BJ (cell line): ENCODE measurements around the gene DPYSL3. TPM values are rescaled to one million over a fixed set of nuclear protein-coding genes. Genes with fewer than 3 reads are reported as not detected.

ENCODE experiments used
- CTCF ChIA-PET: fragments of 350-600 bp; formaldehyde crosslinking; extraction: SDS; loops from one replicate; lab custom pipeline; 2021; ENCODE audit warnings: antibody characterized with exemption, inconsistent platforms; lab: Yijun Ruan, JAX
- POLR2A ChIA-PET: fragments of 300-600 bp; sonication (Branson Sonifier 250); formaldehyde crosslinking; extraction: SDS; loops from one replicate; lab custom pipeline; 2021; ENCODE audit warnings: antibody characterized with exemption; lab: Charles Lee
- DNase-seq: peaks from one replicate; pipeline ENCODE4 v3.0.0-alpha.2; 2011; ENCODE audit warnings: low read depth
- H3K27me3 ChIP-seq: 2 replicates; pipeline ENCODE4 v1.6.0; 2011; ENCODE audit warnings: low read length; ENCODE audit not compliant: control insufficient read depth, insufficient read depth
- H3K36me3 ChIP-seq: 2 replicates; pipeline ENCODE4 v1.5.1; 2011; ENCODE audit warnings: low read length; ENCODE audit not compliant: control insufficient read depth, insufficient read depth
- H3K4me3 ChIP-seq: 2 replicates; pipeline ENCODE4 v1.5.1; 2011; ENCODE audit warnings: low read depth, mild to moderate bottlenecking, control low read depth, low read length
- CTCF ChIP-seq: IDR thresholded peaks from 2 replicates; pipeline ENCODE4 v1.5.1; 2011; ENCODE audit warnings: low read depth, mild to moderate bottlenecking, control low read depth, inconsistent platforms, low read length, moderate library complexity; ENCODE audit not compliant: insufficient read depth
- polyA minus RNA-seq: library from RNA; depleted of rRNA, polyadenylated mRNA; stranded (reverse); fragments of >200 nt; gene quantifications from 2 replicates; pipeline ENCODE4 v1.2.3, GENCODE V29; 2011; rRNA and poly(A)+ RNA removed
- polyA plus RNA-seq: library from polyadenylated mRNA; depleted of rRNA; stranded (reverse); fragments of >200 nt; gene quantifications from 2 replicates; pipeline ENCODE4 v1.2.3, GENCODE V29; 2011; rRNA removed

DPYSL3 gene
- polyA plus RNA-seq (48.3 and 49.6 TPM in 2 replicates), polyA minus RNA-seq (33.4 and 42.2 TPM in 2 replicates)

DNA sequence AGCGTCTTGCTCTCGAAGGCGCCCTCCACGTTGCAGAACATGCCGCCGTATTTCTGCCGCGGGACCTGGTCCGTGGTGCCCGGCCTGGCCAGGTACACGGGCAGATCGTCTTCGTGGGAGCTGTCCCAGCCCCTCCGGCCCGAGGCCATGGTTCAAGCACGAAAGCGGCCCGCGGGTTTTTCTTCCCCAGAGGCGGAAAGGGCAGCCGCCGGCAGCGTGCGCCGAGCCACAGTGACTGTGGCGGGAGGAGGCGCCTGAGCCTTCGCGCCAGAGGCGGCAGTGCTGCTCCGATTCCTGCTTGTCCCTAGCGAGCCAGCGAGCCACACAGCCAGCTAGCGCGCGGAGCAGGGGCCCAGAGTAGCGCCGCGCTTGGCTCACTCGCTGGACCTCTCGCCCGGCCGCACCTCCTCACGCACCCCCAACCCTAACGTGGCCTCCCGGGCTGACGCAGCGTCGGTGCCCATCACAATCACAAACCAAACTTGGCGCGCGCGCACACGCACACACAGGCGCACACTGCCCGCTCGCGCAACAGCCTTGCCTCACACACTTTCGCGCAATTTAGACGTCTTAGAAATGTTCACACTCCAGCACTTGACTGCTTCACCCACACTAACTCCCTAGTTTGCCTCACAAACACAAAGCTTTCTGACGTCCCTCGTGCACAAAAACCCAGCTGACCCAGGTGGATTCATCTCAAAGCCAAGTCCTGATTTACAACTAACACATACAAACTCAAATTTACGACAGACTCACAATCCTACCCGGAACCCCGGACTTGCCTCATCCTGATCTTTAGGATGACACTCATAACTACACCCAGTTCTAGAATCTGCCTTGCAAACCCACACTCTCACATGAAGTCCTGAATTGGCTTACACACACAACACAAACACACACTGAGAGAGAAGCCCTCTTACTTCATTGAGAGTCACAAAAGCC, at the start of gene DPYSL3:
DPYSL3 (minus strand) TSS at position 359 of the 942 bp plus-strand sequence; CDS start at position 149, 210 bp downstream.
- ChIA-PET CTCF (interaction anchor here (0.7 to 2.0 kb wide), 8 partner anchors 21 to 113 kb away, joined by 3 to 8 read pairs (median 4); no protein-coding TSS in a partner anchor), POLR2A (no interaction called here)
- TF ChIP-seq CTCF = peak; percentile 54
- Histone ChIP-seq H3K4me3 (peak within 1 kb of the TSS; percentile 67), H3K36me3 (no peaks in the 10 kb centered on the region), H3K27me3 (no peaks in the 10 kb centered on the region)
- DNase-seq = no peak

- DNase-seq = no peak
- peak; percentile 79 for TF ChIP-seq CTCF
- H3K27me3 ChIP-seq = no peaks in the 10 kb centered on the region
- ChIA-PET CTCF (interaction anchor here (0.6 to 5.9 kb wide), 30 partner anchors 9 to 335 kb away, joined by 3 to 61 read pairs (median 4); partner anchors contain the start of genes DPYSL3 and JAKMIP2), POLR2A (no interaction called here)
- H3K4me3 ChIP-seq = no peak overlapping the region
- no peaks in the 10 kb centered on the region for H3K36me3 ChIP-seq
These were observed 49.0 kb upstream of the DPYSL3 start for GRCh38 chr5:147558826-147559225.

GRCh38 chr5:147557876-147558745, 48.2 kb upstream of the DPYSL3 start:
- no peaks in the 10 kb centered on the region for H3K36me3 ChIP-seq
- no peak for DNase-seq
- H3K27me3 ChIP-seq = no peaks in the 10 kb centered on the region
- ChIA-PET CTCF (interaction anchor here (0.6 to 5.9 kb wide), 28 partner anchors 10 to 334 kb away, joined by 3 to 61 read pairs (median 4); partner anchors contain the start of genes DPYSL3 and JAKMIP2), POLR2A (no interaction called here)
- TF ChIP-seq CTCF = no peak
- no peak overlapping the region for H3K4me3 ChIP-seq

DNA sequence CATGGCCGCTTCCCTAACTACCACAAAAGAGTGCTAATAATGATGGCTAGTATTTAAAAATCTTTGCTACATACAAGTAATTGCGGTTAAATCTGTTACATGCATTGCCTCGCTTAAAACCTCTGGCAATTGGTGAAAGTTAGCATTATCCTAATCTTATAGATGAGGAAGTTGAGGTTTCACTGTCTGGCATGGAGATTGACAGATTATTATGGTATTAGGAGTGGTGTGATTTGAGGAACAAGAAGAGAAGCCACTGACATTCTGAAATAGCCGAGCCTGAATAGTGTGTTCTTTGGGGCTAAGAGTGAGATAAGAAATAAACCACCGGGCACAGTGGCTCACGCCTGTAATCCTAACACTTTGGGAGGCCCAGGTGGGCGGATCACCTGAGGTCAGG, 45.3 kb upstream of the DPYSL3 start:
- H3K4me3 ChIP-seq = no peak overlapping the region
- POLR2A ChIA-PET = interaction anchor here (1.5 kb wide), 1 partner anchor 10 kb away, joined by 3 read pairs; no protein-coding TSS in a partner anchor
- TF ChIP-seq CTCF = no peak
- H3K36me3 ChIP-seq = no peaks in the 10 kb centered on the region
- H3K27me3 ChIP-seq = no peaks in the 10 kb centered on the region
- CTCF ChIA-PET = interaction anchor here (1.2 to 1.5 kb wide), 3 partner anchors 46 to 332 kb away, joined by 5 to 6 read pairs (median 6); partner anchors contain the start of gene DPYSL3
- no peak for DNase-seq
